GM12801 (cell line): Measurements from ENCODE around the gene GMEB2.

Experiments used
- CTCF ChIP-seq: IDR thresholded peaks from one replicate; pipeline ENCODE4 v1.5.1; 2011; ENCODE audit warnings: control low read depth; ENCODE audit not compliant: insufficient read length; ENCODE audit errors: extremely low read depth

GMEB2 gene

DNA sequence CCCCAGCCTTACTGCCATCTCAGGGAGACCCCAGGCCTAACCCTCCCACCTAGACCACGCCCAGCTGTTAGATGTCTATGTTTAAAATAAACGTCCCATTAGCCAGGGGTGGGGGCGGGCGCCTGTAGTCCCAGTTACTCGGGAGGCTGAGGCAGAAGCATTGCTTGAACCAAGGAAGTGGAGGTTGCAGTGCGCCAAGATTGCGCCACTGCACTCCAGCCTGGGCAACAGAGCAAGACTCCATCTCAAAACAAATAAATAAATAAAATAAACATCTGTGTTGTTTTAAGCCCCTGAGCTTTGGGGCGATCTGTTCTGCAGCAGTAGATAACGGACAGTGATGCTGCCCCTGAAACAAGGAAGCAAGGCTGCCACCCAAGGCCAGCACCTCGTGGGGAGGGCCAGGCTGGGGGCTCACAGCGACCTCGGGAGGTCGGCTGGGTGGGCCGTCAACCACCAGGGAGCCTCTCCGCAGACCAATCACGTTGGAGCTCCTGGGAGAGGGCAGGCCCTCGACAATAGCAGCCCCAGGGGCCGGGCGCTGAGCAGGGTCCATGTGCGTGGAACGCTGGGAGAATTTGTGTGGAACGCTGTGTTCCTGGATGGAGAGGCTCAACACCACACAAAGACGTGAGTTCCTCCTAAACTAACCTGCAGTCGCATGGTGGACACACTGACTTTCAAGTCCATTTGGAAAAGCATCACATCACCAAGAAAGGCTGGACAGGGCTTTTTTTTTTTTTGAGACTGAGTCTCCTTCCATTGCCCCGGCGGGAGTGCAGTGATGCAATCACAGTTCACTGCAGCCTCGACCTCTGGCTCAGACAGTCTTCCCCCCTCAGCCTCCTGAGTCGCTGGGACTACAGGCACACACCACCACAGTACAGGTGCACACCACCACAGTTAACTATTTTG is 51.8 kb downstream of the GMEB2 start:
- no peak for TF ChIP-seq CTCF

DNA sequence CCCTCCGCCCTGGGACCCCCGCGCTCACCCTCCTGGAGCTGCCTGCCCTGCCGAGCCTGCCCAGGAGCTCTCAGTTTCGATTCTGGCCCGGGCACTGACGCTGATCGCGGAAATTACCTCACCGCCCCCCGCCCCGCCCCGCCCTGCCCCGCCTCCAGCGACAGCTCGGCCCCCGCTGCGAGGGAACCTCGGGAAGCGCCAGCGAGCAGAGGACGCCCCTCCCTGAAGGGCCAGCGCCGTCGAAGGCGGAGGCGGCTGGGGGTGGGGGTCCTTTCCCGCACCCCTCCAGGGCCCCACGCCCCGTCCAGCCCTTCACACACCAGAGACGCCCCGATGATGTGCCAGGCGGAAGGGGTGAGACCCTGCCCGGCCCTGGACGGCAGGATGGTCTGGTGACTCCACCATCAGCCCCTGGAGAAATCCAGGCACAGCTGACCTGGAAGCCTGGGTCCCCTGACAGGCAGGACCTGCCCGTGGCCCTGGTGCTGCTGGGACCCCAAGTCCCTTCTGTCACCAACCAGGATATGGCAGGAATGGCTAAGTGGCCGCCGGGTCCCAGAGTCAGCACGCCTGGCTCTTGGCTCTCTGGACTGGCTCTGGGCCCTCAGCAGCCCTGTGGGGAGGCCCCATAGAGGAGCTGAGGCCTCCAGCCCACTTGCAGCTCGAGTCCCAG is 52.6 kb downstream of the GMEB2 start, which contains the start of gene HELZ2:
Gene HELZ2 (minus strand): TSS at position 84 of the 673 bp plus-strand sequence. CDS start 1,854 bp downstream, outside the sequence.
- no peak for TF ChIP-seq CTCF

DNA sequence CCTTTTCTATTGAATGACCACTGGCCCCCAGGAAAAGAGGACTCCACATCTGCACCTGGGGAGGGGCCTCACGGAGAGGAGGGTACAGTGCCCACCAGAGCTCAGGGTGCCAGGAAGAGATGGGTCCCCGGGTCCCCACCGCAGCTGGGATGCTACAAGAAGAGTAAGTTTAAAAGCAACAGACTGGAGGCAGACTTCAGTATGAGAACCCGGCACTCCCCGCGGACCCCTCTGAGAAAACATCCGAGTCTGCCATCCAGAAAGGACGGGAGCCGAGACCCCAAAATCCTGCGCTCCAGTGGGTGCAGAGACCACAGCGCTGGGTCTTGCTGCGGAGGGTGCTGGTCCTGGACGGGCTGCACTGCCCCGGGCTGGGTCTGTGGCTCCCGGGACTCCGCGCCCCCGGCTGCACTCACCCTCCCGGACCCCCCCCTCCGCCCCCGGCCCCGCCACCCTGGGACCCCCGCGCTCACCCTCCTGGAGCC is 53.2 kb downstream of the GMEB2 start:
- no peak for TF ChIP-seq CTCF

DNA sequence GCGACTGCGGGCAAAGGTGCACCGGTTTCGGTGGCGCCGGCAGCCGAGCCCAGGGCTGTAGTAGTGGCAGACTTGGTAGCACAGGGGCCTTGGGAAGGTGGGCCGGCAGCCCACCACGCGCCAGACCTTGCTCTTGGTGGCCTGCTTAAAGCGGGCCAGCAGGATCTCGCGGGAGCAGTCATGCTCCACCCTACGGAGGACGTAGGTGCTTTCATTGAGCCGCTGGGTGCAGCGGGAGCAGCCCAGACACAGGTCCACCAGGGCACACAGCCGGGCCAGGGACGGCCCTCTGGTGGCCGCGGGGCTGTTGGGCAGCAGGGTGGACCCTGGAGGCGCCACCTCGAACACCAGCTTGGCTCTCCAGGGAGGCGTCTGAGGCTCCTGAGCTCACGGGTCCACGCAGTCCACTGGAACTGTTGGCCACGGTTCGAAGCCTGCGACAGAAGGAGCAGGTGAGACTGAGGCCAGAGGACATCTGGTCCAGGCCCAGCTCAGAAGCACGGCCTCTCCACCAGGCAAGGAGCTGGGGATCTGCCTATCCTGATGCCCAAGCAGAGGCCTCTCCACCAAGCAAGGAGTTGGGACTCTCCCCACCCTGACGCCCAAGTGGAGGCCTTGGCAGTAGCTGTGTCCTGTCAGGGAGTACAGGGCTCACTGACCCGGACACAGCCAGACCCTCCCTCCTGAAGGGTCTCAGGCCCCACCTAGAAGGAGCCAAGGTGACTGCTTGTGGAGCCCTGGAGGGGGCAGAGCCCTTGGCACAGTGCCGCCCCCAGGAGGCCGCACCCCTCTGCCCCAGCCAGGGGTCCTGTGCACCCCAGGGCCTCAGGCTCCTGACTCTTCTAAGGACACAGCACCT is 53.9 kb downstream of the GMEB2 start:
- no peak for TF ChIP-seq CTCF

DNA sequence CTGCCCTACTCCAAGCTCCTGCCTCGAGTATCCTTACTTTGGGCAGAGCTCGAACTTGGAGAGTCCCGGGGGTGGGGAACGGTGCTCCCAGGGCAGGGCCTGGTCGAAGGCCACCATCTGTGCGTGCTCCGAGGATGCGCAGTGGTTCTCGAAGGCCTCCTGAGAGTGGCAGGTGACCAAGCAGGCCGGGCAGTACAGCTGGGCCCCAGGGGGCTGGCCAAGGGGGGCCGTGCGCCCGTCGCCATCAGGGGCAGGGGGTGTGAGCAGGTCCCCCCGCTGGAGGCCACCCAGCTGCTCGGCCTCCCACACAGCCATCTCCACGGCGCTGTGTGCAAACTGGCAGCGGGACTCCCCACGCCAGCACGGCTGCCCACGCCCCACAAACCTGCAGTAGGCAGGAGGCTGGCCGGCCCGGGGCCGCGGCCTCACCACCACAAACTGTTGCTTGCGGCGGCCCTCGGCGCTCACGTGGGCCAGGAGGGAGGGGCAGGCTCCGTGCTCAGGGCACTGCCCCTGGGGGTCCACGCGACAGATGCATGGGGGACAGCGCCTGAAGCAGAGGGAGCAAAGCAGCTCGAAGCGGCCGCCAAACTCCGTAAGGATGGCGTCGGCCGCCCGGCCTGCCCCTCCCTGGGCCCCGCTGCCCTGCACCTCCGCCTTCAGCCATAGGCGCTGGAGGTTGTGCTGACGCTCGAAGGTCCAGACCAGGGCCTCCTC is 54.7 kb downstream of the GMEB2 start:
- TF ChIP-seq CTCF, result no peak

DNA sequence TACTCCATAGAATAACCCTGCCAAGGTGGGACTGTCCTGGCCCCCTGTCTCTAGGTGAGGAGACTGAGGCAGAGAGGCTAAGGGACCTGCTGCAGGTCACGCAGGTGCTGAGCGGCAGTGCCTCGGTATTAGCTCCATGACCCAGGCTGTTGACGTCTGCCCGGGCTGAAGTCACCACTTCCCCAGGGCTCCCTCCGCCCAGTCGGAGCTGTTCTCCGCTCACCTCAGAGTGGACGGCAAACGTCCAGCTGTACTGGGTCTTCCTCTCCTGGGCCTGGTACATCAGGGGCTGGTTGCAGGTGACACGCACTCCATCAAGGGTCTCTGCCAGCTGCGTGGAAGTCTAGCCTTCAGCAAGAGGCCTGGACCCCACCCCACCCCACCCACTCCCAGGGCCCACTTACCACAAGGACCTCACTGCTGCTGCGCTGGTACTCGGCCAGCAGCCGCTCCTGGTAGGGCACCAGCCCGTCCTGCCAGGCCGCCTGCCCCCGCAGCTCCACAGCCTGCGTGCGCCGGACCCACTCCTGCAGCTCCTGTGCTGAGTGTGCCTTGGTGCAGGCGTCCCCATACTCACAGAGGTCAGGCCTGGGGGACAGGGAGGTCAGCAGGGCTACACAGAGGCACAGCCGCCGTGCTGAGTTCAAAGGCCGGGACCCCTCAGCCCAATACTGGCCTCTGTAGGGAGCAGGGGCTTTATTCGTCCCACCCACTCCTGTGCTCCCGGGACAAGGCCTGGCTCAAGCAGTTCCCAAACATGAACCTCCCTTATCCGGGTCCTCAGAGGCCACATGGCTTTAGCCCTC is 56.4 kb downstream of the GMEB2 start:
- TF ChIP-seq CTCF, result no peak
